Muscle layer of duodenum (tissue), 2 donors: Measurements from ENCODE around the gene OR4N2.
"Not testable (repeated sequence)": the region's sequence is repeated elsewhere in the genome, so short reads cannot be mapped to it uniquely, and the experiment has no call there.

Experiments
- H3K27ac ChIP-seq: one replicate; pipeline ENCODE4 v1.7.0; 2013; ENCODE audit warnings: mild to moderate bottlenecking, low read length
- H3K27me3 ChIP-seq: one replicate; pipeline ENCODE4 v1.7.0; 2013; ENCODE audit warnings: low read depth, mild to moderate bottlenecking, control low read depth, low read length
- H3K36me3 ChIP-seq, 2 donors: one replicate each; pipeline ENCODE4 v1.7.0; 2013; ENCODE audit warnings: low read length in 2 of 2, control low read depth in 1 of 2, mild to moderate bottlenecking in 1 of 2; ENCODE audit not compliant: insufficient read depth in 2 of 2, control insufficient read depth in 1 of 2
- H3K4me1 ChIP-seq, 2 donors: one replicate each; pipeline ENCODE4 v1.7.0; 2013; ENCODE audit warnings: low read length in 2 of 2, mild to moderate bottlenecking in 2 of 2, control low read depth in 1 of 2, moderate library complexity in 1 of 2; ENCODE audit not compliant: insufficient read depth in 2 of 2, control insufficient read depth in 1 of 2
- H3K4me3 ChIP-seq, 2 donors: one replicate each; pipeline ENCODE4 v1.7.0; 2013; ENCODE audit warnings: low read length in 2 of 2, low read depth in 1 of 2, mild to moderate bottlenecking in 1 of 2
- H3K9me3 ChIP-seq, 2 donors: one replicate each; pipeline ENCODE4 v1.7.0; 2013; ENCODE audit warnings: low read length in 2 of 2, control low read depth in 1 of 2, mild to moderate bottlenecking in 1 of 2; ENCODE audit not compliant: control insufficient read depth in 1 of 2
- donor health status: healthy.

Gene OR4N2

DNA sequence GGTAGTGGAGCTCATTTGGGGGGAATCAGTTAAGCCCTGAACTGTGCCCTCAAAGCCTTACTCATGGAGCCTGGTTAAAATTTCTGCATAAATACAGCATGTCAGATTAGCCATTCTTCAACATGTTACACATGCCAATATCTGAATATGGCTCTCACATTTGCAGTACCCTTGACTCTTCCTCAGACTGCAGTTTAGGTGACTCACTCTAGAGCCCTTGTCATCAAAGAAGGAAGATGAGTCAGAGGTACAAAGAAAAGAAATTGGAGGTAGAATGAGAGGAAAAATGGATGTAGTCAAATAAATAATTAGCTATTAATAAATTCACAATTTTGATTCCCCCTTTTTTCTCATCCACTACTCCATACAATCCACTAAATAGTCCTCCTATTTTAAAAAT lies 47.8 kb downstream of the OR4N2 start:
- H3K27ac ChIP-seq: no peak overlapping the region
- H3K4me3 ChIP-seq: no peak overlapping the region
- H3K36me3 ChIP-seq: no peaks in the 10 kb centered on the region
- H3K27me3 ChIP-seq: no peaks in the 10 kb centered on the region
- no peaks in the 10 kb centered on the region for H3K4me1 ChIP-seq
- H3K9me3 ChIP-seq: peaks cover 0 to 2% of the 10 kb centered on the region in 2 donors

DNA sequence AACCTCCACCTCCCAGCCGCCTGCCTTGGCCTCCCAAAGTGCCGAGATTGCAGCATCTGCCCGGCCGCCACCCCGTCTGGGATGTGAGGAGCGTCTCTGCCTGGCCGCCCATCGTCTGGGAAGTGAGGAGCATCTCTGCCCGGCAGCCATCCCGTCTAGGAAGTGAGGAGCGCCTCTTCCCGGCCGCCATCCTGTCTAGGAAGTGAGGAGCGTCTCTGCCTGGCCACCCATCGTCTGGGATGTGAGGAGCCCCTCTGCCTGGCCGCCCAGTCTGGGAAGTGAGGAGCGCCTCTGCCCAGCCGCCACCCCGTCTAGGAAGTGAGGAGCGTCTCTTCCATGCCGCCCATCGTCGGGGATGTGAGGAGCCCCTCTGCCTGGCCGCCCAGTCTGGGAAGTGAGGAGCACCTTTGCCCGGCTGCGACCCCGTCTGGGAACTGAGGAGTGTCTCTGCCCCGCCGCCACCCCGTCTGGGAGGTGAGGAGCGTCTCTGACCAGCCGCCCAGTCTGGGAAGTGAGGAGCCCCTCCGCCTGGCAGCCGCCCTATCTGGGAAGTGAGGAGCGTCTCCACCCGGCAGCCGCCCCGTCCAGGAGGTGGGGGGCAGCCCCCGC lies 62.6 kb downstream of the OR4N2 start:
- not testable (repeated sequence) for H3K4me3 ChIP-seq, H3K27ac ChIP-seq, H3K9me3 ChIP-seq, H3K36me3 ChIP-seq, H3K27me3 ChIP-seq, H3K4me1 ChIP-seq

DNA sequence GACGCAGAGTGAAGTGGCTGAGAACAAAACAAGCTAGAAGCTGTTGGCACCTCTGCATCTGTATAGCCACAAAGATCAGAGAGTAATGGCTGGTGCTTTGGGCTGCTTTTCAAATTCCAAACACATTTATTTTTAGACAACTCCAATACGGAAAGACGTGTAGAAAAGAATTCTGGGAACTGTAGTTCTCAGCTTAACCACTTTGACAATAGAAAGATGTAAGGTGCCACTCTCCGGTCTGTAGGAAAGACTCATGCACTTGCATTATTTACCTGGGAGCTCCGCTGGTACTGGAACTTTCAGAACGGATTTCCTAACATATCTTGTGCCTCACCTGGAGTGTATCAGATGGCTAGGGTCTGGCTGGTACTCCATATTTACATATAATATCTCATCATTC lies 69.6 kb downstream of the OR4N2 start:
- Histone ChIP-seq H3K27me3 (no peaks in the 10 kb centered on the region), H3K4me1 (no peaks in the 10 kb centered on the region), H3K36me3 (no peaks in the 10 kb centered on the region)

GRCh38 chr14:19874842-19875241 lies 71.3 kb downstream of the OR4N2 start, which contains the start of gene OR4K2:
OR4K2 (plus strand) TSS chr14:19875142; CDS start chr14:19876268, 1,126 bp downstream.
- Histone ChIP-seq H3K4me1 (no peaks in the 10 kb centered on the region), H3K9me3 (no peaks in the 10 kb centered on the region), H3K27ac (no peak within 1 kb of the TSS), H3K4me3 (no peak within 1 kb of the TSS), H3K27me3 (no peaks in the 10 kb centered on the region), H3K36me3 (no peaks in the 10 kb centered on the region)

More for the DNA sequence above, 69.6 kb downstream of the OR4N2 start:
- Histone ChIP-seq H3K9me3 (no peaks in the 10 kb centered on the region), H3K27ac (no peak overlapping the region), H3K4me3 (no peak overlapping the region)

DNA sequence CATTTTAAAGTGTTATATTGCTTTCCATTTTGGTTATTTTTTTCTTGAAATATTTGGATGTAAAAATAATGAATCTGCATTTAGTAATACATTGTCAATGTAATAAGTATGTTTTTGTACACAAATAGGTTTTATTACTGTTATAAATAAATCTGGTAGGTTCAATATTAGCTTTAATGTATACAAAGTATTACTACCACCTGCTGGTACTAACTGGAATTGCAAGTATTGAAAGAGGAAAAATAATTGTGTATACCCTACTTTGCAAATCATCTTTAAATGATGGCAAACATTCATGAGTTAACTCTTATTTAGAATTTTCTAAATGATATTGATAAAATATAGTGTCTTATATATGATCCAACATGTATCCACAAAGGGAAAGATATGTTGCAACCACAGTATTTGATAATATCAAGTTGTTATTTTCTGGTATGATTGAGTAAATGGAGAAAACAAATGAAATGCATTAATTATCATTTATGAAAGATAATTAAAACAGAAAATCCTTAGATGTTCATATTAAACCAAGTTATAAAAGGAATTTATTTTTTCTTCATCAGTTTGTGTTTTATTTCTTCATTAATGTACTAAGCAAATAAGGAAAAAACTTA lies 74.6 kb downstream of the OR4N2 start:
- H3K36me3 ChIP-seq: no peaks in the 10 kb centered on the region
- H3K4me1 ChIP-seq: no peaks in the 10 kb centered on the region
- no peaks in the 10 kb centered on the region for H3K27me3 ChIP-seq
- H3K4me3 ChIP-seq: no peak overlapping the region
- no peak overlapping the region for H3K27ac ChIP-seq
- H3K9me3 ChIP-seq: no peaks in the 10 kb centered on the region
